Spleen (tissue), 7 donors: ENCODE results near the gene ZNF205.

Source experiments
- POLR2A ChIP-seq, 3 donors: fragments of 450-650 bp; IDR thresholded peaks; one replicate each; pipeline ENCODE4 v1.5.1; 2017; ENCODE audit warnings: antibody characterized with exemption in 3 of 3, mild to moderate bottlenecking in 1 of 3
- TF ChIP-seq, protein P1 (sequence below), 11 experiments: fragments of 200-600 bp in 7 of 11; fragments of 450-650 bp in 4 of 11; sonication (generic) in 4 of 11; IDR thresholded peaks in 8 of 11; conservative IDR thresholded peaks in 3 of 11; 1 replicate in 7 of 11; 2 replicates in 4 of 11; pipeline versions ENCODE4 v1.4.0 to v1.8.0; 2016 to 2021; ENCODE audit warnings: antibody characterized with exemption in 11 of 11, inconsistent platforms in 4 of 11, mild to moderate bottlenecking in 1 of 11
- donor health status: DM: no; HTN: no; CAD: no; lungs with moderate emphysema.
- donor health status: DM: no; HTN: no; CAD: no.
- donor health status: DM: no; HTN: no; CAD: no.

- peak in 1 of 3 donors; percentile 11 for TF ChIP-seq POLR2A (IDR thresholded peaks at IDR 0.05)
- TF ChIP-seq, protein P1, sequence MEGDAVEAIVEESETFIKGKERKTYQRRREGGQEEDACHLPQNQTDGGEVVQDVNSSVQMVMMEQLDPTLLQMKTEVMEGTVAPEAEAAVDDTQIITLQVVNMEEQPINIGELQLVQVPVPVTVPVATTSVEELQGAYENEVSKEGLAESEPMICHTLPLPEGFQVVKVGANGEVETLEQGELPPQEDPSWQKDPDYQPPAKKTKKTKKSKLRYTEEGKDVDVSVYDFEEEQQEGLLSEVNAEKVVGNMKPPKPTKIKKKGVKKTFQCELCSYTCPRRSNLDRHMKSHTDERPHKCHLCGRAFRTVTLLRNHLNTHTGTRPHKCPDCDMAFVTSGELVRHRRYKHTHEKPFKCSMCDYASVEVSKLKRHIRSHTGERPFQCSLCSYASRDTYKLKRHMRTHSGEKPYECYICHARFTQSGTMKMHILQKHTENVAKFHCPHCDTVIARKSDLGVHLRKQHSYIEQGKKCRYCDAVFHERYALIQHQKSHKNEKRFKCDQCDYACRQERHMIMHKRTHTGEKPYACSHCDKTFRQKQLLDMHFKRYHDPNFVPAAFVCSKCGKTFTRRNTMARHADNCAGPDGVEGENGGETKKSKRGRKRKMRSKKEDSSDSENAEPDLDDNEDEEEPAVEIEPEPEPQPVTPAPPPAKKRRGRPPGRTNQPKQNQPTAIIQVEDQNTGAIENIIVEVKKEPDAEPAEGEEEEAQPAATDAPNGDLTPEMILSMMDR (IDR thresholded peaks at IDR 0.05 in 8 of 11, conservative IDR thresholded peaks at IDR 0.05 in 3 of 11) = peak in 1 of 11 experiments; percentile 10
Measured at GRCh38 chr16:3135126-3135715, 22.8 kb downstream of the ZNF205 start.
